GM21447 (cell line): ENCODE results near the gene IL13.

ENCODE experiments used
- ATAC-seq: cut with Tn5 transposase; IDR thresholded peaks from one replicate; pipeline ENCODE4 v1.9.1; 2021; ENCODE audit not compliant: unreplicated experiment

The IL13 gene

GRCh38 chr5:132655821-132656773, 1.9 kb upstream of the IL13 start:
- ATAC-seq = no peak

DNA sequence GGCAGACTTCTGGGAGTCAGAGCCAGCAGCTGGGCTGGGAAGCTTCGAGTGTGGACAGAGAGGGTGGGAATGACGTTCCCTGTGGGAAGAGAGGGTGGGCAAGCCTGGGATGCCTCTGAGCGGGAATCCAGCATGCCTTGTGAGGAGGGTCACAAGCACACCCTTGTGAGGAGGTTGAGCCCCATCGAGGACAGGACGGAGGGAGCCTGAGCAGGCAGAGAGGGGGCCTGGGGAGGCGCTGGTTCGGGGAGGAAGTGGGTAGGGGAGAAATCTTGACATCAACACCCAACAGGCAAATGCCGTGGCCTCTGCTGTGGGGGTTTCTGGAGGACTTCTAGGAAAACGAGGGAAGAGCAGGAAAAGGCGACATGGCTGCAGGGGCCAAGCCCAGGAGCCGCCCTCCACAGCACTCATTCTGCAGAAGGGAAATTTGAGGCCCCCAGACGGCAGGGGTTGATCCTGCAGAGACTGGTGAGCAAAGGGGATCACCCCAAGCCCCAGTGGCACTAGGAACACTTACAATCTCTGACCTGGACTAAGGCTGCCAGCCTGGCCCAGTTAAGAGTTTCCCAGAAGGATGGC, 1.1 kb upstream of the IL13 start:
- no peak for ATAC-seq

DNA sequence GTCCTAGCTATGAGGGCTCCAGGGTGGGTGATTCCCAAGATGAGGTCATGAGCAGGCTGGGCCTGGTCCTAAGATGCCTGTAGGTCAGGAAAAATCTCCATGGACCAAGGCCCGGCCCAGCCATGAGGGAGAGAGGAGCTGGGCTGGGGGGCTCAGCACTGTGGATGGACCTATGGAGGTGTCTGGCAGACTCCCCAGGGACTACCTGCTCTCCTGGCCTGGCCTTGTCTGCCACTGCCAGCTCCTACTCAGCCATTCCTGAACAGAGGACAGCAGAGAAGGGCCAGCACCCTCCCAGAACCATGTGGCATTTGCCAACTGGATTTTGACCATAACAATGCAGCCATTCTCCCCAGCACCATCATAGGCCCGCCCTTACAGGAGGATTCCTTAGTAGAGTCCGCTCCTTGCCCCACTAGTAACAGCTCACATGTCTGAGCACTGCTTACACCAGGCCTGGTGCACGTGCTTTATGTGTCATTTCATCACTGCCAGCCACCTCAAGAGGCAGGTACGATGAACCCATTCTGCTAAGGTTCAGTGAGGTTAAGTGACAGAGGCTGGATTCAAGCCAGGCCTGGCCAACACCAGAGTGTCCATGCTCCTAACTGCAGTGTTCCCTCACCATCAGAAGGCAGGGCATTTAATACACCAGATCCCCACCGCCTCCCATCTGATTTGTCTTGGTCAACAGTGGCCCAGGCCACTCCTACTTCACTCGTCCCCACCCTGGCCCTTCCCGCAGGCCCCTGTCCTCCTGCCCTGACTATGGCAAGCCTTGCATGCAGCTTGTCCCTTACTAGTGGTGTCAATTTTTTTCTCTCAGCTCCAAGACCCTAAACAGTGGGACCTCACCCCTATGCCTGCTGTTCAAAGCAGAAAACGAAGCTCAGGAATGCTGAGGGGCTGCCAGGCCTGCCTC, 669 bp downstream of the IL13 start:
- no peak for ATAC-seq

- ATAC-seq = no peak
Measured at GRCh38 chr5:132659598-132660493, 1.9 kb downstream of the IL13 start.

DNA sequence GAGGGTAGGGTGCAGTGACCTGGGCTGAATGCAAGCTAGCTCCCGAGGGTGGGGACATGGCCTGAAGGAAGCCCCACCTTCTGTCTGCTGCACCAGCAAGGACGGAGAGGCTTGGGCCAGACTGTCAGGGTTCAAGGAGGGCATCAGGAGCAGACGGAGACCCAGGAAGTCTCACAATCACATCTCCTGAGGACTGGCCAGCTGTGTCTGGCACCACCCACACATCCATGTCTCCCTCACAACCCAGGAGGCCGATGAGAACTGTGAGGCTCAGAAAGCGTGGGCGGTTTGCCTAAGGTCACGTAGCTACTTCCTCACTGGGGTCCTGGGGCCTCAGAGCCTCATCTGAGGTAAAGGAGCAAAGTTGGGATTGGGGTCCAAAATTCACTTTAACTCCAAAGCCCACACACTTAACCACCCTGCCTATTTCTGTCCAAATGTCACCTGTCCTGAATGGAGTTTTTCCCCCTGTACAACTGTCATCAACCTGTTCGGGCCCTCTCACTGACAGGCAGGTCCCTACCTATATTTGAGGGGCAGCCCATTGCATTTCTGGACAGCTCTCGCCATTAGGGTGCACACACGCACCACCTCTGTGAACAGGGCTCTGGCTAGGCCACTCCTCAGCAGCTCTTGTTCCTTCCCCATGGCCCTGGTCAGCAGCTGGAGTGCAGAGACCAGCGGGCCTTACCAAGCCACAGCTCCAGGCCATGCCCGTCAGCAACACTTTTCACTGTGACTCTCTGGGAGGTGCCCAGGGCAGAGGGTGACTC, 3.4 kb downstream of the IL13 start:
- no peak for ATAC-seq

GRCh38 chr5:132662004-132662401, 4.0 kb downstream of the IL13 start:
- no peak for ATAC-seq

DNA sequence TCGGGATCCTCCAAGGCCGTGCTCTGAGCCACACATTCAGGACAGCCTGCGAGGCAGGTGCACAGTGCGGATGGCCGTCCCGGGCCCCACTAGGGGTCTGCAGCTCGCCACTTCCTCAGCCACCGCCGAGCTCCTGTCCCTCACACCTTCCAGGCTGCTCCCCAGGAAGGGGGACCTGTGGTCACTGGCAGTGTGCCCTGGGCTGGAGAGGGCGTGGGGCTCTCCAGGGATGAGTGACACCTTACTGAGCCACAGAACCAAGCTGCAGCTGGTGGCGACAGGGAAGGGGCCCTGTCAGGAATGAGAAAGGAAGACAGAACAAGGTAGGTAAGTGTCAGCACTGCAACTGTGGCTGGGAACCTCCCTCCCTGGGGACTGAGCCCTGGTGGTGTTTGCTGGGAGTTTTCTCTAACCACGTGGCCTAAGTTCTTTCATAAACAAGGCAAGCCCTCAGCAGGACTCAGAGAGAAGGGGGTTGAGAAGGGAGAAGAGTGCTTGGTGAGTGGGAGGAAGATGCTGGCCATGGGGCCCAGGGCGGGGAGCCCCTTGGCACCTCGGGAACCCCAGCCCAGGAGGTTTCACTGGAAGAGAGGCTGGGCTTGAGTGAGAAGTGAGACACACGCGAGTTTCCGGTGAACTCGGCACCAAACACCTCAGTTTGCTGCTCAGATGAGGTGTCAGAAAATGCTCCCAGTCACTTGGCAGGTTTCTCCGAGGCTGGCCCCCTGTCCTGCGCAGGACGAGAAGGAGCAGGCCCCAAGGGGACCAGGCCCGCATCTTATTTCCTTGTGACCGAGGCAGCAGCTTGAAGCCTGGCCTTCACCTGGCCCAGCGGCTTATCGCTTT, 5.2 kb downstream of the IL13 start:
- ATAC-seq = peak; percentile 50

DNA sequence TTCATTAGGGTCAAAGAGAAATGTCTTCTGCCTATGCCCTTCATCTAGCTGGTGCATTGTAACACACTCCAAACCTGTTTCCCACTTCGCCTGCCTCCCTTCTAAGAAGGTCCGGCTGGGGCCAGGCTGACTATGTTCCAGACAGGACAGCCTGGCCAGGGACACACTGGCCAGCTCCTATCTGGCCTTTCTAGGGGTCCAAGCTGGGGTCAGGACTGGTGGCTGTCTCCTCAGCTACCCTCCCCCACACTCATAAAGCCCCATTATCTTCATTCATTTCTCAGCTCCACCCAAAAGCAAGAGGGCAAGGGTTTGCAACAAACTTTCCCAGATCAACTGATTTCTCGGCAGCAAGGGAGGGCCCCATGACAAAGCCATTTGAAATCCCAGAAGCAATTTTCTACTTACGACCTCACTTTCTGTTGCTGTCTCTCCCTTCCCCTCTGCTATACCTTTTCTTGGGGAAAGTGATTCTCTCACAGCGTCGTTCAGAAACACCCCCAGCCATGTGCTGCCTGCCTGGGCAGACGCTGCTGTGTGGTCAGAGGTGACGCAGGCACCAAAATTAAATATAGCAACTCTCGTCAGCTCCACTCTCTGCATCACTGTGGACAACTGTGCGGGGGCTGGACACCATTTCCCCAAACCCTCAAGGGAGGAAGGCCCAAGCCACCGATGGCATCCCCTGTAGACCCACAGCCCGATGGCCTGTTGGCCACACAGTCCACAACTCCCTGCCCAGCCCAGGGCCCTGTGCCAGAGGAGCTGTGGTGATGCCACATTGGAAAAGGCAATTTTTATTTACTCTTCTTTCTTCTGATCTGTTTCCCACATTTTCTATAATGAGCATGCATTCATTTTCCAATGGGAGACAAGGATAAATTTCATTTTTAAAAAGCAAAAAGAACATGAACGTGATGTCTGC, 6.1 kb downstream of the IL13 start:
- peak; percentile 46 for ATAC-seq

- ATAC-seq = no peak
Measured at GRCh38 chr5:132664696-132665209, 6.8 kb downstream of the IL13 start.

- no peak for ATAC-seq
Measured at GRCh38 chr5:132665574-132666080, 7.7 kb downstream of the IL13 start.

DNA sequence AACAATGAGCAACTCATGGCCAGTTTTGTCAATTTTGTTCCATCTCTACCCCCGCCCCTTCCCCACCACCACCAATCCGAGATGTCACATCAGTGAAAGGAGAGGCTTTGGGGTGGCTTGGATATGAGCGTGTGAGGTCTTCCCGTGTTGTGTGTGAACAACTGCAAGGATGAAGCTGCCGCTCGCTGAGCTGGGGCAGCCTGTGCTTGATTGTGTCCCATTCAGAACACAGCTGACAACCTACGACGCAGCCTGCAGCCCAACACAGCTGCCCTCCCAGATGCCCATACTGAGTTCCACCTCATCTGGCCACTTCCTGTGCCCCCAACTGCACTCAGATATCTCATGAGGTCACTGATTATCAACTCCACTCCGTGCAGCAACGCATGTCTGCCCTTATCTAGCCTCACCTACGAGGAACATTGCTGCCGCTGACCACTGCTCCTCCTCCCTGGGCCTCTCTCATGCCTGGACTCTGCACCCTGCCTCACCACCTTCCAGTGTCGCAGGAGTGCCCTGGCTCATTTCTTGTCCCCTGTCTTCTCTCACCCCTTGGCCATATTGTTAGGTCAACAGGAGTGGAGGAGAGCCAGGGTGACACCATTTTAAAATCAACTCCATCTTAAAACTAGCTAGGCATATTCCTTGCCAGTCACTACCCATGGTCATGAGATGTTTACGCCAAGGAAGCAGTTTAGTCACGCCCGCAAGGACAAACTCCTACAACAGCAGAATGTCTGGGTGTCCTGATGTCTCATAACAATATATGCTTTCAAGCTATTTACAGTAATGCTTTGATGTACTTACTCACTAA, 8.5 kb downstream of the IL13 start:
- ATAC-seq = no peak

GRCh38 chr5:132667309-132667708, 9.3 kb downstream of the IL13 start:
- ATAC-seq = no peak

GRCh38 chr5:132667761-132668705, 10.1 kb downstream of the IL13 start:
- ATAC-seq = no peak

- no peak for ATAC-seq
Measured at GRCh38 chr5:132668706-132669454, 10.9 kb downstream of the IL13 start.

DNA sequence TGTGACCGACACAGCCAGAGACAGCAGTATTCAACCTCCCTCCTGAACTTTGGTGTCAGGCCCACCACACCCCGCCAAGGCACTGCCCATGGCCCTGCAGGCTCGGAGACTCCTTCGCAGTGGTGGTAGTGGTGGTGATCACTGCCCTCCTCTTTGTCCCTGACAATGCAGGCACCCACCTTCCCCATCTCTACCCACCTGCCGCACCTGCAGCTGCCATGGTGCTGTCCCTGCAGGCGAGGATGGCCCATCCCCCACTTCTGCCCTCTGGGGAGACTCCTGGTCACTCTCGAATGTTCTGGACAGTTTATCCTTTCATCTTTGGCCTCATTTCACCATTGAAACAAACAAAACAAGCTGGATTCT, 11.5 kb downstream of the IL13 start:
- ATAC-seq = no peak
